Measurements from ENCODE around the gene ADAM15. TPM values are rescaled to one million over a fixed set of nuclear protein-coding genes. Genes with fewer than 3 reads are reported as not detected.

The ADAM15 gene
- total RNA-seq, 1 donor from 2014 or later, result 15.7 TPM

- no peak overlapping the region for H3K4me3 ChIP-seq
- H3F3A ChIP-seq (ENCODE audit: low read depth), result no peaks in the 10 kb centered on the region
- Mint-ChIP-seq H3K27me3 (ENCODE audit: insufficient read depth, low read depth) (peaks cover 14% of the 10 kb centered on the region), H3K4me3 (no peak overlapping the region), H3K36me3 (no peaks in the 10 kb centered on the region), H3K27ac (no peak overlapping the region), H3K4me1 (peaks cover 5% of the 10 kb centered on the region), H3K9me3 (no peaks in the 10 kb centered on the region)
- no peaks in the 10 kb centered on the region for H3K79me2 ChIP-seq (ENCODE audit: low read depth)
- no peaks in the 10 kb centered on the region for H3K36me3 ChIP-seq
- TF ChIP-seq, protein P1, sequence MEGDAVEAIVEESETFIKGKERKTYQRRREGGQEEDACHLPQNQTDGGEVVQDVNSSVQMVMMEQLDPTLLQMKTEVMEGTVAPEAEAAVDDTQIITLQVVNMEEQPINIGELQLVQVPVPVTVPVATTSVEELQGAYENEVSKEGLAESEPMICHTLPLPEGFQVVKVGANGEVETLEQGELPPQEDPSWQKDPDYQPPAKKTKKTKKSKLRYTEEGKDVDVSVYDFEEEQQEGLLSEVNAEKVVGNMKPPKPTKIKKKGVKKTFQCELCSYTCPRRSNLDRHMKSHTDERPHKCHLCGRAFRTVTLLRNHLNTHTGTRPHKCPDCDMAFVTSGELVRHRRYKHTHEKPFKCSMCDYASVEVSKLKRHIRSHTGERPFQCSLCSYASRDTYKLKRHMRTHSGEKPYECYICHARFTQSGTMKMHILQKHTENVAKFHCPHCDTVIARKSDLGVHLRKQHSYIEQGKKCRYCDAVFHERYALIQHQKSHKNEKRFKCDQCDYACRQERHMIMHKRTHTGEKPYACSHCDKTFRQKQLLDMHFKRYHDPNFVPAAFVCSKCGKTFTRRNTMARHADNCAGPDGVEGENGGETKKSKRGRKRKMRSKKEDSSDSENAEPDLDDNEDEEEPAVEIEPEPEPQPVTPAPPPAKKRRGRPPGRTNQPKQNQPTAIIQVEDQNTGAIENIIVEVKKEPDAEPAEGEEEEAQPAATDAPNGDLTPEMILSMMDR (IDR thresholded peaks at IDR 0.05), result no peak
- TF ChIP-seq EZH2 (IDR thresholded peaks at IDR 0.05), result no peak
- TF ChIP-seq EZH2phosphoT487 (IDR thresholded peaks at IDR 0.05), result no peak
- no peak overlapping the region for H3K27ac ChIP-seq
- H3K9me3 ChIP-seq (ENCODE audit: low read depth), result no peaks in the 10 kb centered on the region
- H3K4me1 ChIP-seq, result no peaks in the 10 kb centered on the region
- no peaks in the 10 kb centered on the region for H3K27me3 ChIP-seq
- H3K4me2 ChIP-seq, result no peak overlapping the region
- H4K20me1 ChIP-seq (ENCODE audit: low read depth), result no peaks in the 10 kb centered on the region
- DNase-seq (ENCODE audit: low spot score), result no peak
- H2AFZ ChIP-seq (replicated peaks), result no peak overlapping the region
- no peak overlapping the region for H3K9ac ChIP-seq
Observed at GRCh38 chr1:155026588-155026987, 24.5 kb upstream of the ADAM15 start.

DNA sequence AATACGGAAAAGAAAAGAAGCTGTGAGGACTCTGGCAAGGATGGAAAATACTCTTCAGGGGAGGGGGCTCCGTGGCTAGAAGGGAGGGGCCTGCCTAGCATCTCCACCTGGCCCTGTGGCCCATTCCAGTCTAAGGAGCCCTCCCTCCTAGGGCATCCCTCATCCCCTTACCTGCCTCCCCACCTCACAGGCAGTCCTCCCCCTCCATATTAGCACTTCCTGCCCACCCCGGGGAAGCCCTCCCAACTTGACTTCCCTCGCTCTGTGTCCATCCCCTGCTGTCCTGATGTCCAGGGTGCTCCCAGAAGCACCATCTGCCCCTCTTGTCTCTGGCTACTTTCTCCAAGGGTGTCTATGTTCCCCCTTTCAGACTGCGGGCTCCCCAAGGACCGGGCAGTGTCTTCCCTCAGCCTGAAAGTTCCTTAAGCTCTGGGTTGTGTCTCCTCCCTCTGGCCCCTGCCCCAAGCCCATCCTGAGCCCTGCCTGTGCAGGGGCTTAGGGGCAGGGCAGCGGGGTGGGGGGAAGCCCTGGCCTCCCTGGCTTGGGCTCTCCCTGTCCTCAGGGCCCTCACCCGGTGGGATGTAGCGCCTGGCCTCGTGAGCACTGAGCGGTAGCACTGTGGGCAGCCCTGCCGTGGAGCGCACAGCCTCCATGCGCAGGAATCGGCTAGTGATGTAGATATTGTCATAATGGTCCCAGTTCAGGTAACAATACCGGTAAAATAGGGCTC is 21.4 kb upstream of the ADAM15 start:
- no peak overlapping the region for H3K4me3 Mint-ChIP-seq
- no peak for DNase-seq (ENCODE audit: low spot score)

GRCh38 chr1:155030243-155030795 is 20.8 kb upstream of the ADAM15 start:
- Histone ChIP-seq H3K27ac (no peak overlapping the region), H2AFZ (replicated peaks) (no peak overlapping the region), H3K4me2 (no peak overlapping the region), H3K4me3 (no peak overlapping the region), H3F3A (ENCODE audit: low read depth) (no peaks in the 10 kb centered on the region), H3K27me3 (no peaks in the 10 kb centered on the region), H3K79me2 (ENCODE audit: low read depth) (no peaks in the 10 kb centered on the region), H3K36me3 (no peaks in the 10 kb centered on the region), H3K9me3 (ENCODE audit: low read depth) (no peaks in the 10 kb centered on the region), H4K20me1 (ENCODE audit: low read depth) (no peaks in the 10 kb centered on the region), H3K9ac (no peak overlapping the region), H3K4me1 (no peaks in the 10 kb centered on the region)
- Mint-ChIP-seq H3K4me1 (peaks cover 5% of the 10 kb centered on the region), H3K36me3 (no peaks in the 10 kb centered on the region), H3K27me3 (ENCODE audit: insufficient read depth, low read depth) (peaks cover 9% of the 10 kb centered on the region), H3K4me3 (no peak overlapping the region), H3K9me3 (no peaks in the 10 kb centered on the region), H3K27ac (no peak overlapping the region)
- no peak for DNase-seq (ENCODE audit: low spot score)
- TF ChIP-seq EZH2 (IDR thresholded peaks at IDR 0.05) (no peak), EZH2phosphoT487 (IDR thresholded peaks at IDR 0.05) (no peak)
- TF ChIP-seq, protein P1 (IDR thresholded peaks at IDR 0.05), result no peak

More for the DNA sequence above, 21.4 kb upstream of the ADAM15 start:
- no peaks in the 10 kb centered on the region for H3K36me3 ChIP-seq
- H3K79me2 ChIP-seq (ENCODE audit: low read depth), result no peaks in the 10 kb centered on the region
- no peak overlapping the region for H3K4me2 ChIP-seq
- no peak overlapping the region for H3K27ac ChIP-seq
- H3K9me3 Mint-ChIP-seq, result no peaks in the 10 kb centered on the region
- peak overlapping the region; percentile 10 for H3K27ac Mint-ChIP-seq
- TF ChIP-seq EZH2phosphoT487 (IDR thresholded peaks at IDR 0.05), result no peak
- TF ChIP-seq, protein P1 (IDR thresholded peaks at IDR 0.05), result no peak
- TF ChIP-seq EZH2 (IDR thresholded peaks at IDR 0.05), result no peak
- H3K9me3 ChIP-seq (ENCODE audit: low read depth), result no peaks in the 10 kb centered on the region
- H3K27me3 ChIP-seq, result no peaks in the 10 kb centered on the region
- no peak overlapping the region for H2AFZ ChIP-seq (replicated peaks)
- H3K9ac ChIP-seq, result no peak overlapping the region
- peaks cover 8% of the 10 kb centered on the region for H3K27me3 Mint-ChIP-seq (ENCODE audit: insufficient read depth, low read depth)
- no peak overlapping the region for H3K4me3 ChIP-seq
- H3K4me1 ChIP-seq, result no peaks in the 10 kb centered on the region
- peaks cover 5% of the 10 kb centered on the region for H3K4me1 Mint-ChIP-seq
- no peaks in the 10 kb centered on the region for H3K36me3 Mint-ChIP-seq
- no peaks in the 10 kb centered on the region for H3F3A ChIP-seq (ENCODE audit: low read depth)
- H4K20me1 ChIP-seq (ENCODE audit: low read depth), result no peaks in the 10 kb centered on the region

Data from neural progenitor cell (in vitro differentiated cells).